Stimulated activated CD4-positive, alpha-beta T cell treated with anti-CD3 and anti-CD28 coated beads, TNF-alpha, amount 100 ng/mL, for 48 hours (primary cell): Measurements from ENCODE around the gene HECTD4.
"Not testable (repeated sequence)": the region's sequence is repeated elsewhere in the genome, so short reads cannot be mapped to it uniquely, and the experiment has no call there.

ENCODE experiments used
- DNase-seq, 3 donors: peaks; one replicate each; pipeline ENCODE4 v3.0.0-alpha.2; 2020; ENCODE audit warnings: low read depth in 3 of 3

The HECTD4 gene

GRCh38 chr12:112121780-112122565 lies 260.3 kb downstream of the HECTD4 start:
- no peak for DNase-seq

DNA sequence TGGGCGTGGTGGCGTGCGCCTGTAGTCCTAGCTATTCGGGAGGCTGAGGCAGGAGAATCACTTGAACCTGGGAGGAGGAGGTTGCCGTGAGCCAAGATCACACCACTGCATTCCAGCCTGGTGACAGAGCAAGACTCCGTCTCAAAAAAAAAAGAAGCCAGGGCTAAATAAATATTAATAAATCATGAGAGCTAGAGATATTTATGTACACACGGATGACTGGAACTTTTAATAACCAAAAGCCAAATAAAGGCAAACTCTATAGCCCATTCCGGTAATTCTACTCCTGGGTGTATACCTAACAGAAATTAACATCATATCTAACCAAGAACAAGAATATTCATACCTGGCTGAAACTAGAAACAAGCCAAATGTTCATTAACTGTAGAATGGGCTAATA lies 264.5 kb downstream of the HECTD4 start:
- no peak for DNase-seq

DNA sequence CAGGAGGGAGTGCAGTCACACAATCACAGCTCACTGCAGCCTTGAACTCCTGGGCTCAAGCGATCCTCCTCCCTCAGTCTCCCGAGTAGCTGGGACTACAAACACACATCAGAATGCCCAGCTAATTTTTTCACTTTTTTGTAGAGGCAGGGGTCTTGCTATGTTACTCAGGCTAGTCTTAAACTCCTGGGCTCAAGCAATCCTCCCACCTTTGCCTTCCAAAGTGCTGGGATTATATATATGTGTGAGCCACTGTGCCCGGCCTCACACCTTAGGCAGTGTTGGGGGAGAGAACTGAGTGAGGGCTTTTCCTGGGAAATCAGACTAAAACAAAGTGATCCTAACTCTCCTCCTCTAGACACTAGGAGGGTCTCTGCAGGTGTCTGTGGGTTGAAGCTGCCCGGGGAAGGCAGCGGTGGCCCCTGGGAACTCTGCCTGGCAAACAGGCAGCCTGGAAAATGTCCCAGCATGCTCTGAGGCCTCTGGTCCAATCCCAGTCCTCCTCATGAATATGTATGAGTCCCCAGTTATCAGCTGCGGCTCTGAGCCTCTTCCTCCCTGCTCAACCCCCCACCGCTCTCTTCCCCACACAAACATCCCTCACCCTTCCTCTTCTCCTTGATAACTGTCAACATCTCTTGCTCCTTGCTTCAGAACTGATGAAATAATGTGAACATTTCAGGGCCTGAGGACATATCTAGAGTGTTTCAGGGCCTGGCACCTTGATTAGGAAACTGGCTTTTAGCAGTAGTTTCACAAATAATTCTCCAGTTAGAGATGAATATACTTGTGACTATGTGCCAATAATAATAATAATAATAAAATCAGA lies 265.8 kb downstream of the HECTD4 start:
- DNase-seq, result no peak

GRCh38 chr12:112115259-112116045 lies 266.8 kb downstream of the HECTD4 start:
- DNase-seq, result no peak

GRCh38 chr12:112112409-112113133 lies 269.7 kb downstream of the HECTD4 start:
- DNase-seq, result no peak

DNA sequence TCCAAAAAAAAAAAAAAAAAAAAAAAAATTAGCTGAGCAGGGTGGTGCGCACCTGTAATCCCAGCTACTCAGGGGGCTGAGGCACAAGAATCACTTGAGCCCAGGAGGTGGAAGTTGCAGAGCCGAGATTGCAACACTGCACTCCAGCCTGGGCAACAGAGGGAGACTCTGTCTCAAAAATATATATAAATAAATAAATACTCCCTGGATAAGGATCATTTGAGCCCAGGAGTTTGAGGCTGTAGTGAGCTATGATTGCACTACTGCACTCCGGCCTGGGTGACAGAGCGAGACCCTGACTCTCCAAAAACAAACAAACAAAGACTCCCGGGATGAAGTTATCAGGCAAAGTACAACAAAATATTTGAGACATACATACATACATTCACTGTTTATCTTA lies 270.3 kb downstream of the HECTD4 start:
- no peak for DNase-seq

DNA sequence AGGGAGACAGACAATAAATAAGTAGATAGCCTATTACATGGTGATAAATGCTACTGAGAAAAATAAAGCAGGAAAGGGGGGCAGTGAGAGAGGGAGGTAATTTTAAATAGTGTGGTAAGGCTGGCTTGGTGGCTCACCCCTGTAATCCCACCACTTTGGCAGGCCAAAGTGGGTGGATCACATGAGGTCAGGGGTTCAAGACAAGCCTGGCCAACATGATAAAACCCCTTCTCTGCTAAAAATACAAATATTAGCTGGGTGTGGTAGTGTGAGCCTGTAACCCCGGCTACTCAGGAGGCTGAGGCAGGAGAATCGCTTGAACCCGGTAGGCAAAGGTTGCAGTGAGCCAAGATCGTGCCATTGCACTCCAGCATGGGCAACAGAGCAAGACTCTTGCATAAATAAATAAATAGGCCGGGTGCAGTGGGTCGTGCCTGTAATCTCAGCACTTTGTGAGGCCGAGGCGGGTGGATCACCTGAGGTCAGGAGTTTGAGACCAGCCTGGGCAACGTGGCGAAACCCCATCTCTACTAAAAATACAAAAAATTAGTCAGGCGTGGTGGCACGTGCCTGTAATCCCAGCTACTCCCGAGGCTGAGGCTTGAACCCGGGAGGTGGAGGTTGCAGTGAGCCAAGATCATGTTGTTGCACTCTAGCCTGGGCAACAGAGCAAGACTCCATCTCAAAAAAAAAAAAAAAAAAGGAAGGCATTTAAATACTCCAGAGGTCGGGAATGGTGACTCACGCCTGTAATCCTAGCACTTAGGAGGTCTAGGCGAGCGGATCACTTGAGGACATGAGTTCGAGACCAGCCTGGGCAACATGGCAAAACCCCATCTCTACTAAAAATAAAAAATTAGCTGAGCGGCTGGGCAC lies 271.2 kb downstream of the HECTD4 start:
- not testable (repeated sequence) for DNase-seq
